ENCODE measurements around the gene CLSTN3.

The CLSTN3 gene

DNA sequence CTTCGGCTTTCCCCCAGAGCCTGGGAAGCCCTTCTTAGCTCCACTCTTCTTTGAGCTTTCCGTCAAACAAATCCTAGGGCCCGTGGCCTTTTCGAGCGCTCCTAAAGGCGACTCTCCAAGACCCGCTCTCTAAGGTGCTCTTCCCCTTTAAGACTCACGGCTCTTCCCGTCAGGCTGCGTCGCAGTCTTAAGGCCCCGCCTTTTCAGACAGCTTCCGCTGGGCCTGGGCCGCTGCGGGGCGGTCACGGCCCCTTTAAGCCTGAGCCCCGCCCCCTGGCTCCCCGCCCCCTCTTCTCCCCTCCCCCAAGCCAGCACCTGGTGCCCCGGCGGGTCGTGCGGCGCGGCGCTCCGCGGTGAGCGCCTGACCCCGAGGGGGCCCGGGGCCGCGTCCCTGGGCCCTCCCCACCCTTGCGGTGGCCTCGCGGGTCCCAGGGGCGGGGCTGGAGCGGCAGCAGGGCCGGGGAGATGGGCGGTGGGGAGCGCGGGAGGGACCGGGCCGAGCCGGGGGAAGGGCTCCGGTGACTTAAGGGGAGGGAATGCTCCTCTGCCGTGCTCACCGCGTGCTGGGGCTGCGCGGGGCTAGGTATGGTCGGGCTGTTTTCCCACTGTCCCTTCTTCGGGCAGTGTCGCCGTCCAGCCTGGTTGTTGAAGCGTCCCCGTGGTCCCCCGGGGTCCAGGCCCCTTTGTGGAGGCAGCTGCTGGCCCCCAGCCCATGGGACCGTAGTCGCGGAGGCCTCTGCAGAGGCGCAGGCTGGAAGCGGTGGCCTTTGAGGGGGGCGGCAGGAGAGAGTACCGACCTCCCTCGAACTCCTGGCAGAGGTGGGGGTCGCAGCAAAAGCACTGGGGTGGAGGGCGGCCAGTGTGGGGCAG is 59.5 kb downstream of the CLSTN3 start, which contains the start of gene PEX5:
Gene PEX5, plus strand, starts transcription at position 289 of the 870 bp plus-strand sequence. CDS start 692 bp downstream, outside the sequence.
- Histone ChIP-seq H3K4me2 (ENCODE audit: low read length) (peak within 1 kb of the TSS; percentile 98), H3K79me2 (ENCODE audit: control insufficient read depth, low read length) (peaks cover 26% of the 10 kb centered on the region), H3K27me3 (ENCODE audit: control insufficient read depth, low read length) (no peaks in the 10 kb centered on the region), H3K9me2 (replicated peaks; ENCODE audit: control insufficient read depth, low read length) (no peaks in the 10 kb centered on the region), H3K9me3 (ENCODE audit: control insufficient read depth, insufficient read depth, low read length) (no peaks in the 10 kb centered on the region), H3K4me1 (ENCODE audit: control insufficient read depth, low read length) (peaks cover 27% of the 10 kb centered on the region), H3F3A (ENCODE audit: control insufficient read depth, insufficient read depth) (0 out of 2 replicates have a peak, but pooled peaks cover 2% of the 10 kb centered on the region), H3K27ac (ENCODE audit: low read depth, low read length) (peak within 1 kb of the TSS; percentile 29), H4K20me1 (ENCODE audit: control insufficient read depth, insufficient read depth, low read depth, low read length) (no peaks in the 10 kb centered on the region), H3K4me3 (ENCODE audit: low read length) (peak within 1 kb of the TSS; percentile 96), H3K36me3 (ENCODE audit: control insufficient read depth, low read length) (peaks cover 39% of the 10 kb centered on the region)
- TF ChIP-seq, protein P1, sequence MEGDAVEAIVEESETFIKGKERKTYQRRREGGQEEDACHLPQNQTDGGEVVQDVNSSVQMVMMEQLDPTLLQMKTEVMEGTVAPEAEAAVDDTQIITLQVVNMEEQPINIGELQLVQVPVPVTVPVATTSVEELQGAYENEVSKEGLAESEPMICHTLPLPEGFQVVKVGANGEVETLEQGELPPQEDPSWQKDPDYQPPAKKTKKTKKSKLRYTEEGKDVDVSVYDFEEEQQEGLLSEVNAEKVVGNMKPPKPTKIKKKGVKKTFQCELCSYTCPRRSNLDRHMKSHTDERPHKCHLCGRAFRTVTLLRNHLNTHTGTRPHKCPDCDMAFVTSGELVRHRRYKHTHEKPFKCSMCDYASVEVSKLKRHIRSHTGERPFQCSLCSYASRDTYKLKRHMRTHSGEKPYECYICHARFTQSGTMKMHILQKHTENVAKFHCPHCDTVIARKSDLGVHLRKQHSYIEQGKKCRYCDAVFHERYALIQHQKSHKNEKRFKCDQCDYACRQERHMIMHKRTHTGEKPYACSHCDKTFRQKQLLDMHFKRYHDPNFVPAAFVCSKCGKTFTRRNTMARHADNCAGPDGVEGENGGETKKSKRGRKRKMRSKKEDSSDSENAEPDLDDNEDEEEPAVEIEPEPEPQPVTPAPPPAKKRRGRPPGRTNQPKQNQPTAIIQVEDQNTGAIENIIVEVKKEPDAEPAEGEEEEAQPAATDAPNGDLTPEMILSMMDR (IDR thresholded peaks at IDR 0.05; ENCODE audit: low read depth, low read length, poor library complexity, severe bottlenecking), result no peak
- no peak for TF ChIP-seq EZH2phosphoT487 (IDR thresholded peaks at IDR 0.05; ENCODE audit: borderline replicate concordance, low read length)

DNA sequence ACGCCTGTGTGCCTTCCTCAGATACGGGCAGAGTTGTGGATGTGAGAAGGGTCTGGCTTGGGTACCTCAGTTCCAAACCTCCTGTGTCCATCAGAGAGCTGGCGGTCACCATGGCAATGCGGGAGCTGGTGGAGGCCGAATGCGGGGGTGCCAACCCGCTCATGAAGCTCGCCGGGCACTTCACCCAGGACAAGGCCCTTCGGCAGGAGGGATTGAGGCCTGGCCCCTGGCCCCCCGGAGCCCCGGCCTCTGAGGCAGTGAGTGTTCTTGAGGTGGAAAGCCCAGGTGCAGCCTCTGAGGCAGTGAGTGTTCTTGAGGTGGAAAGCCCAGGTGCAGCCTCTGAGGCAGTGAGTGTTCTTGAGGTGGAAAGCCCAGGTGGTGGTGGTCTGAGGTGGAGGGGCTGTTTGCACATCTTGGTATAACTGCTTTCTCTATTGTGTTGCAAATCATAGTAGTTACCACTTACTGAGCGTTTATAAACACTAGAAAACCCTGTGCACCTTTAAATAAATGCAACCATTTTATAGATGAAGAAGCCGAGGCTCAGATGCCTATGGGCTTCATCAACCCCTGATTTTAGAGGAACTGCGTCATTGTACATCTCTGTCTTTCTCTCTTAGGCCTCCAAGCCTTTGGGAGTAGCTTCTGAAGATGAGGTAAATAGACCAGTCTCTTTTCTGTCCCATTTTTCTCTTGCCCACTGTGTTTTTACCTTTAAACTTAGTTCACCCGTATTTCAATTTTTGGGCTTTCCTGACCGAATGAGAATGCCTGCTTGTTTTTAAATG is 60.3 kb downstream of the CLSTN3 start:
- Histone ChIP-seq H3K4me1 (ENCODE audit: control insufficient read depth, low read length) (peaks cover 27% of the 10 kb centered on the region), H3K9me3 (ENCODE audit: control insufficient read depth, insufficient read depth, low read length) (no peaks in the 10 kb centered on the region), H3K36me3 (ENCODE audit: control insufficient read depth, low read length) (peaks cover 48% of the 10 kb centered on the region), H3K4me3 (ENCODE audit: low read length) (peak overlapping the region; percentile 96), H3K9me2 (replicated peaks; ENCODE audit: control insufficient read depth, low read length) (no peaks in the 10 kb centered on the region), H3K4me2 (ENCODE audit: low read length) (peak overlapping the region; percentile 98), H3F3A (ENCODE audit: control insufficient read depth, insufficient read depth) (0 out of 2 replicates have a peak, but pooled peaks cover 2% of the 10 kb centered on the region), H3K27me3 (ENCODE audit: control insufficient read depth, low read length) (no peaks in the 10 kb centered on the region), H4K20me1 (ENCODE audit: control insufficient read depth, insufficient read depth, low read depth, low read length) (no peaks in the 10 kb centered on the region), H3K79me2 (ENCODE audit: control insufficient read depth, low read length) (peaks cover 34% of the 10 kb centered on the region), H3K27ac (ENCODE audit: low read depth, low read length) (peak overlapping the region; percentile 29)
- TF ChIP-seq EZH2phosphoT487 (IDR thresholded peaks at IDR 0.05; ENCODE audit: borderline replicate concordance, low read length), result no peak
- TF ChIP-seq, protein P1 (IDR thresholded peaks at IDR 0.05; ENCODE audit: low read depth, low read length, poor library complexity, severe bottlenecking), result no peak

DNA sequence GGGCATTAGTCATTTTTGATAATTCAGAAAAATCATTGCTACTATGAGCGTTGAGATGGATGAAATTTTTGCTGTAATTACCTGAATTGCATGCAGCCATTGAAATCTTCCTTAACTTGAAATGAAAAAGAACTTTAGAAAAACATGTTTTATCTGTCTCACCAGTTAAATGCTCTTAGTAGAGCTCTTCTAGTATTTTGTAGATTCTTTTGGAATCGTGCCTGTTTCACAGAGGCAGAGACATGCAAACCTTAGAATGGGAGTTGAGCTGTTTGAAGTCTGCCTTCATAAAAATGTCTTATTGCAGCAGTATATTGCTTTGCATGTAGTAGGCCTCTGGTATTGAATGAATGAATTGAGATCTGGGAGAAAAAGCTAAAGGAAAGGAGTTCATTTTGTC is 63.5 kb downstream of the CLSTN3 start:
- H4K20me1 ChIP-seq (ENCODE audit: control insufficient read depth, insufficient read depth, low read depth, low read length), result no peaks in the 10 kb centered on the region
- peaks cover 62% of the 10 kb centered on the region for H3K36me3 ChIP-seq (ENCODE audit: control insufficient read depth, low read length)
- no peaks in the 10 kb centered on the region for H3K9me3 ChIP-seq (ENCODE audit: control insufficient read depth, insufficient read depth, low read length)
- H3K27me3 ChIP-seq (ENCODE audit: control insufficient read depth, low read length), result no peaks in the 10 kb centered on the region
- H3K27ac ChIP-seq (ENCODE audit: low read depth, low read length), result no peak overlapping the region
- H3K4me3 ChIP-seq (ENCODE audit: low read length), result no peak overlapping the region
- TF ChIP-seq, protein P1 (IDR thresholded peaks at IDR 0.05; ENCODE audit: low read depth, low read length, poor library complexity, severe bottlenecking), result no peak
- no peak for TF ChIP-seq EZH2phosphoT487 (IDR thresholded peaks at IDR 0.05; ENCODE audit: borderline replicate concordance, low read length)
- peaks cover 36% of the 10 kb centered on the region for H3K79me2 ChIP-seq (ENCODE audit: control insufficient read depth, low read length)
- H3F3A ChIP-seq (ENCODE audit: control insufficient read depth, insufficient read depth), result 0 out of 2 replicates have a peak, but pooled peaks cover 2% of the 10 kb centered on the region
- H3K4me2 ChIP-seq (ENCODE audit: low read length), result no peak overlapping the region
- H3K4me1 ChIP-seq (ENCODE audit: control insufficient read depth, low read length), result peaks cover 23% of the 10 kb centered on the region
- no peaks in the 10 kb centered on the region for H3K9me2 ChIP-seq (replicated peaks; ENCODE audit: control insufficient read depth, low read length)
